HG03066 (cell line): ENCODE results near the gene SLCO2A1.

Source experiments
- ATAC-seq: cut with Tn5 transposase; IDR thresholded peaks from one replicate; pipeline ENCODE4 v1.9.1; 2021; ENCODE audit warnings: low read depth; ENCODE audit not compliant: unreplicated experiment

Gene SLCO2A1

DNA sequence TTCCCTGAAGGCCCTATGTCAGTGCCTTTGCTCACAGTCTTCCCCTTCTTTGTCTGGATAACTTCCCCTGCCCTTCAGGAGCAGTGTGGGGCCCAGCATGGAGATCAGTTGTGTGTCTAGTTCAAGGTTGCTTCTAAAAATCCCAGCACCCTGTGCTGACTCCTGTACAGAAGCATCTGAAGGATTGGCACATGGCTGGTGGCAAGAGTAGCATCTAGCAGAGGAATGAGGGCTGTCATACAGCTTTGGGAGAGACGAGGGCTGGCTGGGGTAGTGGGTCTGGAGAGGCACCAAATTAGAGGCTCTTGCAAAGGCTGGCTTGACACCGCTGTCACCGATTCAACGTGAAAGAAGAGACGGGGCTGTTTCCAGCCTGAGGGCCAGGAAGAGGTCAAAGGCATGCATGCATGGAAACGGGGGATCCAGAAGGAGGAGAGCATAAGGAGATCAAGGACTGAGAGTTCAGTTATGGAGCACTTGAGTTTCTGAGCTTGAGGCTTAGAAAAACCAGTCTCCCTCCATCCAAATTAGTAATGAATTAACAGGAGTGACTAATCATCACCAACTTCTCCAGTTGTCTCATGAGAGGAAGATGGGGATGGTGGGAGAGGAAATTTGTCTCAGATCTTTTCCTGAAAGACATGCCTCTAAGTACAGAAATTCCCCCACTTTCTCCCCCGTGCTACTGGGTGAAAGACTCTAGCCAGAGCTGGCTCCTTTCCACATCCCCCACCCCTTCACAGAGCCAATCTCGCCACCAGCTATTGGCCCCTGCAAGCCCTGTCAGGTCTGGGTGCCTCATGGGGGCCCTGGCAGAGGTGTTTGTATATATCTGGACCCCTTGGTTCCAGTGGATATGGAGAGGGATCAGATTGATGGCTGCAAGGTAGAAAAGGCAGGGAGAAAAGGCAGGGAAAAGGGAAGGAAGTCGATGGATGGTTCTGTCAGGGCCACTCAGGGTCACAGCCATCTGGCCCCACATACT lies 45.9 kb downstream of the SLCO2A1 start:
- no peak for ATAC-seq

DNA sequence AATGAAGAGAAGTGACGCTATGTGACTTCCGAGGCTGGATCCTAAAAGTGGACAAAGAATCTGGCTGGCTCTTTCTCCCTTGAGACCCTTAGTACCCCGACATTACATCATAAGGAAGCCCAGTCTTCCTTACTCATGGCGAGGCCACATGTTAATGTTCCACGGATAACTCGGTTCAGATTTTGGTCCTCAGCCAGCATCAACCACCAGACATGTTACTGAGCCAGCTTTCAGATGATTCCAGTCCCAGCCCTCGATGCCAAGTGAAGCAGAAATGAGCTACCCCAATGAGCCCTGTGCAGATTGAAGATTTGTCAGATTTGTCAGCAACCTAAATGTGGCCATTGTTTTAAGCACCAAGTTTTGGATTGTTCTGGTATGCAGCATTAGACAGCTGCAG lies 46.6 kb downstream of the SLCO2A1 start:
- ATAC-seq, result no peak

DNA sequence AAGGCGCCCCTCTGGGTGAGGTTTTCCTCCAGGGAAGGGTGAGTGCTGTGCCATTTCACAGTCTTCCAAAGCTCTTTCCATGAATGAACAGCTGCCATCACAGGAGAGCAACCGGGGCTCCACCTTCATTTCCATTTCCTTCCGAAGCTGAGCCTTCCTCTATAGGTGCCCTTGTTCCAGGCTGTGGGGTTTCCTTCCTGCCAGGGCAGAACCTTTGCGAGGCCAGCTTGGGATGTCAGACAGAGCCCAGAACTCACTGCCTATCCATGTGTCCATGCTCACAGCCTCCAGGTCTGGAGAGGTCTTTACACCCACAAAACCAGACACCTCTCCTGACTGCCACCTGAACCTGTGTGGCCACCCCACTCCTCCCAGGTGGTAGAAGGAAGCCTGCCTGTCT lies 49.2 kb downstream of the SLCO2A1 start:
- ATAC-seq, result no peak

DNA sequence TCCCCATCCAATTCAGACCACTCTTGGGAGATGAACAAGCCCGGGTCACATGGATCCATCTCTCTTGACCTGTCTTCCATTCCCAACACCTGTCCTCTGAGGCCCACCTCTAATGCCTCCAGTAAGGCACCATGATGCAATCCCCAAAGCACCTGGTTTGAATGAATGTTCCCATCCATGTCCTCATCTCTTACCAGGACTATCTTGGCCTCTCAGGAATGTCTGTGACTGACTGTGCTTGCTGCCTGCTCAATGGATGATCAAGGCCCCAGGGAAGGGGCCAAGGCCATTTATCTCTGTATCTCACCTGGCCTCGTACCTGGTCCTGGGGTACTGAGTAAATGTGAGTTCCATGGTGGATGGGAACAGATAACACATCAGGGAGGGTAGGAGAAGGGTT lies 49.7 kb downstream of the SLCO2A1 start:
- no peak for ATAC-seq

DNA sequence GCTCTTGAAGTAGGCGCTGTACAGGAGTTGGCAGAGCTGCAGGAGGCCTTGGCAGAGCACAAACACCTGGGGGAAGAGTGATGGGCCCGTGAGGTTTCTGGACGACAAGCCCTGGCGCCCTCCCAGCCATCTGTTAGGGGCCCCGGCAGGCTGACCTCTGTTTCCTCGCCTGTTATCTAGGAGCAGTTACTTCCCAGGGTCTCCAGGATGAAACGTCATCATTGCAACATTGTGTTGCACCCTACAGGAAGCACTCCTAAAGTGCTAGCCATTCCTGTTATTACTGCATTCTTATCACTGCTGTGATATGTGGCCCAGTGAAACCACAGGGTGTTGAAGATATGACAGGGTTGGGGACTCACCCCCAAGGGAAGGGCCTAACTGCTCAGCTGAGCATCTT lies 50.2 kb downstream of the SLCO2A1 start:
- ATAC-seq, result no peak

DNA sequence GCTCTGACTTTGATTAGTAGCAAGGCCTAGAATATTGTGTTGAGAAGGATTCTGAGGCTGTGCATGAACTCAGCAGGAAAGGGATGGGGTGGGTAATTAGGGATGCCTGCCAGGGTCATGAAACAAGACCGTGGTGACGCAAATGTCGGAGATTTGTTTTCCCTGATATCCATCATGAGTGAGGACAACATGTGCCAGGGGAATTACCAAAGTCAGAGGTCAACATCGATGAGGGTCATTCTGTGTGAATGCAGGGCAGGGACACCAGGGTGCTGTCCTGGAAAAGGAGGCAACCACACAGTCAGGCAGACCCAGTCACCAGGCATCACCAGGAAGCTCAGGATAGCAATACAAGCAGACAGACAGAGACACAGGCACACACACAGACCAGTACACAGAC lies 52.2 kb downstream of the SLCO2A1 start:
- no peak for ATAC-seq

DNA sequence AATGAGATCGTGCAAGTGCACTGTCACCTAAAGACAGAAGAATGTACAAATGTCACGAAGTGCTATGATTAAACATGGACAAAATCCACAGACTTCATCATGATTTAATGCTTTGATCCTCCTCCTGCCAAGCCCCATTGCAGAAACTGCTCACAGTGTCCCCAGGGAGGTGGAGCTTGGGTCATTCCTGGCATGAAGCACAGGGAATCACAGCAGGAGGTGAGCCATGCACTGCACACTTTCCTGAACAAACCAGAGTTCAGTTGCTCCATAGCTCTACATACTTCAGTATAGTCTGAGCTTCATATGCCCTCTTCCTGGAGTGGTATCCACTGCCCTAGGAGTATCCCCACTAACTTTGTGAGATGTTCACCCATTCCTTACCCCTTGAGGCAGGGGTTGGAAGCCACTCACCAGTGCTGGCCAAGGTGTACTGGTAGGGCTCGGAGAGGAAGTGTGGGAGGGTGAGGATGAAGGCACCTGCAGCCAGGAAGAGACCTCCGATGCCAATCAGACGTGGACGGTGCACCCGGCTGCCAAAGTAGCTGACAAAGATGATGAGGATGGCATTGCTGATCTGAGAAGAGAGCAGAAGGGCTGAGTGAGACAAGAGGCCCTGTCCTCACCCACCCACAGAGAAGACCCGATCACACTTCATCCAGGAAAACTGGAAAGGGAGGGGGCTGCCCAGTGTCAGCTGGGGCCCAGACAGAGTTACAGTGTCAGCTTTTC lies 56.3 kb downstream of the SLCO2A1 start:
- no peak for ATAC-seq

DNA sequence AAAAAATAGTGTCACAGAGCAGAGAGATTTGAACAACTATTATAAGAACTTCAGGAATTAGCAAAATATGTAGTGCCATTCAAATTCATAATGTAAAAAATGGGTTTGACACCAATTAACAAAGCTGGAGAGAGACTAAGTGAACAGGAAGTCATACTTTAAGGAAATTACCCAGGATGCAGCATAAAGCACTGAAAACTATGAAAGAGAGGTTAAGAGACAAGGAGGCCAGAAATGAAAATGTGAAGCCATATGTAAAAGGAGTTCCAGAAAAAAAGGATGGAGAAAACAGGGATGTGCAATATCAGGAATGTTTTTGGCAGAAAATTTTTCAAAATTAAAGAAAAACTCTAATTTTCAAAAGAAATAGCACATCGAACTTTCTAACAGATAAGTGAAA lies 57.6 kb downstream of the SLCO2A1 start:
- no peak for ATAC-seq

DNA sequence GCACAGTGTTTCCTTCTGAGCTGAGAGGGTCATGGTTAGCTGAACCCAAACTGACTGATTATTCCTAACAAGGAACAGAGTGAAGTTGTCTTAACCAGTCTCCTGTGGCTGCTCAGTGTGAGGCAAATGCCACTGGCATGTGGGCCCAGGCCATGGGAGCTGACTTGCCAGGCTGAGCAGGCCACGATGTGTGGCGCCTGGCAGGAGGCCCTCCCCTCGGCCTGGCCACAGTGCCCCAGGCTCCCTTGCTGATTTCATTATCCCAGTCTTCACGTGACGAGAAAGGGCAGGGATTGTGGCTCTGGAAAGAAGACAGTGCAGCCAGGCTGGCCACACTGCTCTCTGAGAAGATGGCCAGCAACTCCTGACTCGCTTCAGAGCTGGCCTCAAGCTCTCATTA lies 58.8 kb downstream of the SLCO2A1 start:
- ATAC-seq, result no peak

DNA sequence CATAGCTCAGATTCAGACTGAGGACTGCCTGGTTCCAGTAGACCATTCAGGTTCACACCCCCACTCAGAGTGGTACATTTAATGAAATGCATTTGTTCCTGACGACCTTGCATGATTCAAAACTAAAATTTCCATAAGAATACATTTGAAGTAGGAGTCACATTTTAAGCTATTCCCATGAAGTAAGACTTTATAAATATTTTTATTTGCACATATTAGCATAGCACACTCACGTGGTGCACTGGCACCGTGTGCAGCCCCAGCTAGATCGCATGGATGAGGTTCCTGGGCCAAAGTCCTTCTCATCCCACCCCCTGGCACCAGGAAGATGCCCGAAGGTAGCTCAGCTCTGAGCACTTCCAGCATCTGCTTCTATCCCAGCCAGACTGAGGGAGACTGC lies 59.4 kb downstream of the SLCO2A1 start:
- ATAC-seq, result no peak

DNA sequence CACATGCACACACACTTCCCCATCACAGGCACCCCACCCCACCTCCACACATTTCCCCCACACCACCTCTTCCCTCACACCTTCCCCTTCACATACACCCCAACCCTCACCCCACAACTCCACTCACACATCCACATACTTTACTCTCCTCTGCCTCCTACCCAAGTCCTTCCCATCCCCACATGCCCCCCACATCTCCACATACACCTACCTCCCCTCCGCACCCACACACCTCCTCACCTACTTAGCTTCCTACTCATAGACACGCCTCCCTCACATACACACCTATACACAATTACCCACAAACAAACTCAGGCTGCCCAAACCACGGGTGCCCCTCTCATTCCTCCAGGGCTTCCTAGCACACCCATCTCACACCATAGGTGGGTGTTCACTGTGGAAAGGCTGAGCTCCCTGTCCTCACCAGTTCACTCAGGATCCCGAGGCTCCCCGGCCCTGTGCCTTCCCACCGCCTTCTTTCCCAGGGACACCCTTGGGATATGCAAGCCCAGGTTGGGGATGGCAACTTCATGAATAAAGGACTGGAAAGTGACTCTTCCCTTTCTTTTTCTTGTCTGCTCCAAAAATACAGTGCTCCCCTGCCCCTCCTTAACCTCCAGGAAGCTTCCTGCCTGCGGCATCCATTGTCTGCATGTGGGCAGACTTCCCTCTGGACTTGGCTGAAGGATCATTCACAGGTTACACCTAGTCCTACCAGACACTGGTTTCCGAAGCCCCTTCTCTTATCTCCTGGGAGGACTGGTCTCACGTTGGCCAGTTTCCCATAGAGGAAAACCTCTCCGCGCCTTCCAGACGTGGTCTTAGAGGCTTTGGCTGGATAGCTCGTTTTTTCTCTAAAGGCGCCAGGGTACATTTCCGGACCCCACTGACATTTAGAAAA lies 61.5 kb downstream of the SLCO2A1 start:
- no peak for ATAC-seq

DNA sequence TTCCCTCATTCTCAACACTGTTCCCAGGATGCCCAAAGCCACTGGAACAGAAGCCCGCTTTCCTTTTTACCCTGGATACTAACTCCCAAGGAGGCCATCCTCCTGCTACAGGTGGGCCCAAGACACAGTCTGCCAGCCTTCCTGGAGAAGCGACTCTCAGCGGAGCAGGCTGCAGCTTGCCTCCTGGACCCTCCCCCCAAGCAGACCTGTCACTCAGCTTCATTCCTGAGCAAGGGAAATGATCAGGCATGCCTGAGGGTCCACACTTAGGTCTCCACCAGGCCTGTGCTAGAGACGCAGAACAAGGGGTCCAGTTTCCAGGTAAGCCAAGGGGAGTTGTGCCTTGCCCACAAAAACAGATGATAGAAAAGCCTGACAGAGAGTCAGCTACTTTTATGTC lies 62.8 kb downstream of the SLCO2A1 start:
- no peak for ATAC-seq

DNA sequence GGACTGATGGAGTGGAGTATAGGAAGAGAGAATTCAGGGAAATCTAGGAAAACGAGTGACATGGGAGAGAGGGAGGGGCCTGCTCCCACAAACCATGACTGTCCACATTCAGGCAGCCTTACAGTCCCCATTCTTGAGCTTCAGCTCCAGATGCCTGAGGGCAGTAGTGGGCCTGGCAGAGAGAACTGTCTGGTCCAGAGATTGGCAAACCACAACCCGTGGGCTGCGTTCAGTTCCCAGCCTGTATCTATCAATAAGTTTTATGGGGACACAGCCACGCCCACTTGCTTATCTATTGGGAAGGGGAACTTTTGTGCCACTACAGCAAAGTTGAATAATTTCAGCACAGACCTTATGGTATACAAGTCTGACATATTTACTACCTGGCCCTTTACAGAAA lies 63.8 kb downstream of the SLCO2A1 start:
- no peak for ATAC-seq

DNA sequence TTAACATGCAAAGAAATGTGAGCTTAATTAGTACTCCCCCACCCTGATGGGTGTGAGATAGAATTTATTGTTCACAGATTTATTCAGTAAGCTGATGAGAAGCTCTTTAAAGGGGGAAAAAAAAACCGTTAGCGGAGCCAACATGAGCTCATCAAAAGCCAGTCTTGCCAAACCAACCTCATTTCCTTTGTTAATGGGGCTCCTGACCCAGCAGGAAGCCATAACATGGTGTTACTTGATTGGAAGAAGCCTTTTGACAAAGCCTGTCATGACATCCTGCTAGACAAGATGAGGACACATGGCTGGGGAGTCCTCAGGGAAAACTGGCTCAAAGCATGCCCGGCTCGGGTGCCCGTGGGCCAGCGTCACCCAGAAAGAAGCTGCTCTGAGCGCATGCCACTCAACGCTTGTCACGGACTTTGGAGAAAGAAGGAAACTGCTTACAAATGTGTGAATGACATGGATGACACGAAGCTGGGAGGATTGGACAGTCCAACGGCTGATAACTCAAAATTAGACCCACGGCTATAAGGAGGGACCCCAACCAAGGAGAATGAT lies 64.6 kb downstream of the SLCO2A1 start:
- ATAC-seq, result no peak

DNA sequence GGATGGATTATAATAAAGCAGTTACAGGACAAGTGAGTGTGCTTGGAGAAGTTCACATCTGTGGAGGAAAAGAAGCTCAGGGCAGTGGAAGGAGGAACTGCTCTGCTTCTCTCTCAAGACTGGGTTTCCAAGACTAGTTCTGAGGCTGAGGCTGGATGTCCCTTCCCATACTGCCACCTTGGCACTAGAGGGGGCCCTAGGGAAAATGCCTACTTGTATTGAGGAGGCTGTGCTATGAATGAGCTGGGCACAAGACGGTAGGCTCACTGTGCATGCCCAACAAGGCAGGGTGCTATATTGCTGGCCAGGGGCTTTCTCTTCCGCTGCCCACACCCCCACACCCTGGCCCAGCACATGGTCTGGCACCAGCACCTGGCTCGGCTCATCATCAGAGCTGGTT lies 65.2 kb downstream of the SLCO2A1 start:
- ATAC-seq, result no peak

DNA sequence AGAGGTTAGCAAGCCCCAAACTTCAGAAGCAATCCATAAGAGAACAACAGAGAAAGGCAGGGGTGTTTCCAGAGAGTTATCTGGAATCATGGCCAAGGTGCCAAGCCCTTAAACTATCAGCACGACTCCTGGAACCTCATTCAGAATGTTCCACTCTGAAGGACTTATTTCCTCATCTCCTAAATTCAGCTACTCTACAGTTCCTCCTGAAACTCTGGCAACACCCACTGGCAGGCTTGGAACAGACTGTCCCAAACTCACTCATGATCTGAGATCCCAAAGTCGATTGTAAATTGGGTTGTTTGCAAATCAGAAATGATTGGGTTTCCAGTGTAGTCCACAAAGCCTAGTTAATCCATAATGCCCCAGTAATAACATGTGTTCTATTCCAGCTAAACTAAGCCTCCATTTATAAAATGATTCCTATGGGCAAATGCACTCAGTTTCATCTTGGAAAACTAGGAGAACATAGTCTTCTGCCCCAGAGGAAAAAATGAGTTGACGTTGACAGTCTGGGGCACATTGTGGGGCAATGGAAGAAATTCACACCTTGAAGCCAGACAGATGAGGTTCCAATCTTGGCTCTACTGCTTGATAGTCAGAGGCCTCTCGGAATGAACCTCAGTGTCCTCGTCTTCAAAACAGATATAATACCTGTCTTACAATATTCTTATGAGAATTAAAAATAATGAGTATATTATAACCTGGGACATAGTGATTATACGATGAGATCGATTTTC lies 65.9 kb downstream of the SLCO2A1 start:
- no peak for ATAC-seq

DNA sequence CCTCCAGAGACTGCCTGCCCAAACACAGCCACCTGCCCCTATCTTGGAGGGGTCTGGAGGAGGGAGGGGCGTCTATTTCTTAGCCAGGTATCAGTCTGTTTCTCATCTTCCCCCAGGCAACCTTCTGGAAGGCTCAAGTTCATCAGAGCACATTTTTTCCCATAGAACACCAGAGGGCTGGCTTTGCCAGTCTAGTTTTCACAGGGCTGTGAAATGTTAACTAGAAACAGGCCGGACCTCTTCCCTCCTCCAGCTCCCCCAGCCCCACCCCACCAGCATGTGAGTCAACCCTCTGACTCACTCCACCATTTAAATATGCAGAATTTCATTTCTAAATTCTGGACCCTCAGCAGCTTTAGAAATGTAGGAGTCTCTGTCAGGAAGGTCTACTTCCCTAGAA lies 66.9 kb downstream of the SLCO2A1 start:
- ATAC-seq, result no peak

DNA sequence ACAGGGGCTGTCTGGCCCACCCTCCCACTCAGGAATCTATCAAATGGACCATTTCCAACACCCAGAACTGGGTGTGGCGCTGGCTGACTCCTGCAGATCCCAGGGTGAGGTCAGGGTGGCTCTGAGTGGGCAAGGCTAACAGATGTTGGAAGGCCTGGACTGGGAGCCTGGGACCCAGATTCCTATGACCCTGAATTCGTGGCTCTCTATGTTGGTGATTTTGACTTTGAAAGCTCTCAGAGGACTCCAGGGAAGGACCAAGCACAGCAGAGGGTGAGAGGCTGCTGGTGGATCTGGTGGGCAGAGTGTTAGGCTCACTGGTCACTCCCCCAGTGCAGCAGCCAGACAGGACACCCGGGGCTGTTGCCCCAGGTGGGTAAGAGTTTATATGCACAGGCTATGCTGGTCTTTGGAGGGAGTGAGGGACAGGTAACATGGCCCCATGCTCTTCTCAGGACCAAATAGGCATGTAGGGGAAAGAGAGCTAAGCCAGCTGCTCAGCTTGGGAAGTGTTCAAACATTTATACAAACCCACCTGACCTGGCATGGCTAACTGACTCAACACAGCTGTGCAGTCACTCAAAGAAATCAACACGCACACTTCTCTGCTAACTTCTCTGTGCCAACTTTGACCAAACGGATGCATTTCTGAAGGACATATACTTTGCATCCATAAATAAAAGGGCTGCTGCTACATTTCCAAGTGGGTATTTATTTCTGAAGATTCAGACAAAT lies 71.5 kb downstream of the SLCO2A1 start:
- ATAC-seq, result no peak

DNA sequence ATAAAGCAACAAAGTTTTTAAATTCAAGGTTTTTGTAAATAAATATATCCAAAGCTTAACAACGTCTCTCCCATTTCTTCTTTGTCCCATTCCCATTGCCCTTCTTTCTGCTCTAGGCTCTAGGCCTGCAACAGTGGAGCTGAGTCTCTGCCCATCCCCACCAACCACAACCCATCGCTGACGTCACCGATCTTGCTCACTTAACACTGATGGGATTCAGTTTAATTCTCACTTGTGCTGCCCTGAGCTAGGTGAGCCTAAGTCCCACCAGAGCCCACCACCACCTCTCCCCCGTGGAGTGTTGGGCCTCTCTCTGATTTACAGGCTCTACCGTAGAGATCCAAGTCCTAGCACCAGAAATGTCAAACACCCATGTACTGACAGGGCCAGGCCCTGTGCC lies 72.7 kb downstream of the SLCO2A1 start:
- no peak for ATAC-seq
